Large intestine (tissue), 3 donors: Measurements from ENCODE around the gene FAM9A. TPM values are rescaled to one million over a fixed set of nuclear protein-coding genes. Genes with fewer than 3 reads are reported as not detected.
"Not testable (repeated sequence)": the region's sequence is repeated elsewhere in the genome, so short reads cannot be mapped to it uniquely, and the experiment has no call there.

Experiments
- DNase-seq, 2 donors: peaks; one replicate each; pipeline versions ENCODE4 v3.0.0 to v3.0.0-alpha.2; 2013
- H3K27ac ChIP-seq: one replicate; pipeline ENCODE4 v1.5.1; 2013; ENCODE audit warnings: low read length
- H3K27me3 ChIP-seq: 2 replicates; pipeline ENCODE4 v1.6.1; 2013; ENCODE audit warnings: low read length; ENCODE audit not compliant: control insufficient read depth, insufficient read depth
- H3K36me3 ChIP-seq: 2 replicates; pipeline ENCODE4 v1.6.1; 2013; ENCODE audit warnings: low read length; ENCODE audit not compliant: control insufficient read depth, insufficient read depth
- H3K4me1 ChIP-seq: one replicate; pipeline ENCODE4 v1.6.1; 2013; ENCODE audit warnings: low read length; ENCODE audit not compliant: control insufficient read depth, insufficient read depth
- H3K4me3 ChIP-seq: one replicate; pipeline ENCODE4 v1.5.1; 2013; ENCODE audit warnings: low read length
- H3K9me3 ChIP-seq: one replicate; pipeline ENCODE4 v1.6.1; 2013; ENCODE audit warnings: mild to moderate bottlenecking, low read depth, low read length, moderate library complexity; ENCODE audit not compliant: control insufficient read depth
- WGBS: methylation state at CpG from one replicate; pipeline ENCODE4 v1.1.5; 2013; ENCODE audit warnings: low lambda C conversion rate; ENCODE audit not compliant: insufficient coverage; 5-methylcytosine and 5-hydroxymethylcytosine counted together
- polyA plus RNA-seq: library from polyadenylated mRNA; unstranded; fragments of 120-200 nt; gene quantifications from one replicate; pipeline ENCODE4 v1.2.1, GENCODE V29; 2013

The FAM9A gene
- polyA plus RNA-seq, 1 donor, result not detected

- Histone ChIP-seq H3K4me1 (no peaks in the 10 kb centered on the region), H3K9me3 (no peaks in the 10 kb centered on the region), H3K36me3 (no peaks in the 10 kb centered on the region), H3K27me3 (no peaks in the 10 kb centered on the region), H3K27ac (no peak overlapping the region), H3K4me3 (no peak overlapping the region)
- no CpG with 5 or more reads among the region's 2 CpGs for WGBS
- DNase-seq, result no peak
Observed at GRCh38 chrX:8805046-8805445, 3.9 kb upstream of the FAM9A start.

GRCh38 chrX:8803326-8803725 is 2.1 kb upstream of the FAM9A start:
- Histone ChIP-seq H3K36me3 (no peaks in the 10 kb centered on the region), H3K27me3 (no peaks in the 10 kb centered on the region), H3K4me1 (no peaks in the 10 kb centered on the region), H3K4me3 (no peak overlapping the region), H3K9me3 (no peaks in the 10 kb centered on the region), H3K27ac (no peak overlapping the region)
- no CpG with 5 or more reads among the region's 3 CpGs for WGBS
- DNase-seq, result no peak

- no CpG with 5 or more reads among the region's 15 CpGs for WGBS
Observed at GRCh38 chrX:8800351-8800750, 832 bp downstream of the FAM9A start.

GRCh38 chrX:8799281-8799680 is 1.9 kb downstream of the FAM9A start:
- H3K27ac ChIP-seq, DNase-seq, H3K4me3 ChIP-seq, H3K27me3 ChIP-seq, H3K36me3 ChIP-seq, H3K9me3 ChIP-seq, H3K4me1 ChIP-seq: not testable (repeated sequence)
- no CpG with 5 or more reads among the region's 13 CpGs for WGBS

More at GRCh38 chrX:8800351-8800750, 832 bp downstream of the FAM9A start:
- not testable (repeated sequence) for H3K27ac ChIP-seq, H3K27me3 ChIP-seq, H3K4me3 ChIP-seq, DNase-seq, H3K36me3 ChIP-seq, H3K4me1 ChIP-seq, H3K9me3 ChIP-seq

GRCh38 chrX:8798702-8799101 is 2.5 kb downstream of the FAM9A start:
- not testable (repeated sequence) for H3K36me3 ChIP-seq, H3K4me1 ChIP-seq, H3K27ac ChIP-seq, DNase-seq, H3K27me3 ChIP-seq, H3K4me3 ChIP-seq, H3K9me3 ChIP-seq
- no CpG with 5 or more reads among the region's 16 CpGs for WGBS

- not testable (repeated sequence) for DNase-seq, H3K4me3 ChIP-seq, H3K4me1 ChIP-seq, H3K27ac ChIP-seq, H3K27me3 ChIP-seq, H3K36me3 ChIP-seq, H3K9me3 ChIP-seq
- WGBS, result no CpG with 5 or more reads among the region's 1 CpG
Observed at GRCh38 chrX:8787119-8787518, 14.1 kb downstream of the FAM9A start.

- Histone ChIP-seq H3K4me1 (no peaks in the 10 kb centered on the region), H3K4me3 (no peak overlapping the region), H3K27me3 (no peaks in the 10 kb centered on the region), H3K27ac (no peak overlapping the region), H3K36me3 (no peaks in the 10 kb centered on the region), H3K9me3 (peaks cover 7% of the 10 kb centered on the region)
- WGBS, result no CpG with 5 or more reads among the region's 25 CpGs
- no peak for DNase-seq
Observed at GRCh38 chrX:8784162-8784561, 17.0 kb downstream of the FAM9A start.

- no peak for DNase-seq
- H3K36me3 ChIP-seq, result no peaks in the 10 kb centered on the region
- WGBS, result 100% methylated on average over 1 of the region's 19 CpGs
- H3K4me1 ChIP-seq, result no peaks in the 10 kb centered on the region
- no peak overlapping the region for H3K4me3 ChIP-seq
- H3K27ac ChIP-seq, result no peak overlapping the region
- peaks cover 7% of the 10 kb centered on the region for H3K9me3 ChIP-seq
- H3K27me3 ChIP-seq, result no peaks in the 10 kb centered on the region
Observed at GRCh38 chrX:8783714-8784098, 17.5 kb downstream of the FAM9A start.

- Histone ChIP-seq H3K9me3 (peaks cover 7% of the 10 kb centered on the region), H3K4me1 (no peaks in the 10 kb centered on the region), H3K36me3 (no peaks in the 10 kb centered on the region), H3K4me3 (no peak overlapping the region), H3K27me3 (no peaks in the 10 kb centered on the region), H3K27ac (no peak overlapping the region)
- WGBS, result no CpG with 5 or more reads among the region's 32 CpGs
- peak in 1 of 2 donors; percentile 2 for DNase-seq
Observed at GRCh38 chrX:8783097-8783713, 18.0 kb downstream of the FAM9A start.

GRCh38 chrX:8782595-8782994 is 18.6 kb downstream of the FAM9A start:
- Histone ChIP-seq H3K27ac (no peak overlapping the region), H3K4me1 (no peaks in the 10 kb centered on the region), H3K9me3 (peaks cover 7% of the 10 kb centered on the region), H3K4me3 (no peak overlapping the region), H3K27me3 (no peaks in the 10 kb centered on the region), H3K36me3 (no peaks in the 10 kb centered on the region)
- DNase-seq, result no peak
- WGBS, result no CpG with 5 or more reads among the region's 9 CpGs

GRCh38 chrX:8781921-8782320 is 19.3 kb downstream of the FAM9A start:
- not testable (repeated sequence) for H3K27ac ChIP-seq, H3K9me3 ChIP-seq, H3K4me3 ChIP-seq, H3K4me1 ChIP-seq, DNase-seq, H3K27me3 ChIP-seq, H3K36me3 ChIP-seq
- no CpG with 5 or more reads among the region's 4 CpGs for WGBS
